HG02759 (cell line): ENCODE data around the gene LSM11.
A peak's percentile ranks its signal among the peaks of the same experiment; 100 is the strongest.
"Not testable (repeated sequence)": the region's sequence is repeated elsewhere in the genome, so short reads cannot be mapped to it uniquely, and the experiment has no call there.

Experiments used
- ATAC-seq: cut with Tn5 transposase; IDR thresholded peaks from one replicate; pipeline ENCODE4 v1.9.1; 2021; ENCODE audit warnings: mild to moderate bottlenecking, moderate library complexity; ENCODE audit not compliant: unreplicated experiment

The LSM11 gene

GRCh38 chr5:157743163-157744050 lies at the start of gene LSM11:
Gene LSM11 (plus strand): TSS chr5:157743712. CDS start chr5:157743751, 39 bp downstream.
- peak; percentile 88 for ATAC-seq

DNA sequence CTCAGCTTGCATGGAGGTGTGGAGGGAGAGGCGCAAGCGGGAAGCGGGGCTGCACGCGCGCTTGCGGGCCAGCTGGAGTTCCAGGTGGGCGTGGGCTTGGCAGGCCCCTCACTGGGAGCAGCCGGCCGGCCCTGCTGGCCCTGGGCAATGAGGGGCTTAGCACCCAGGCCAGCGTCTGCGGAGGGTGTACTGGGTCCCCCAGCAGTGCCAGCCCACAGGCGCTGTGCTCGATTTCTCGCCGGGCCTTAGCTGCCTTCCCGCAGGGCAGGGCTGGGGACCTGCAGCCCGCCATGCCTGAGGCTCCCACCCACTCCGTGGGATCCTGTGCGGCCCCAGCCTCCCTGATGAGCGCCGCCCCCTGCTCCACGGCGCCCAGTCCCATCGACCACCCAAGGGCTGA lies 49.7 kb upstream of the LSM11 start:
- not testable (repeated sequence) for ATAC-seq

GRCh38 chr5:157696154-157696553 lies 47.4 kb upstream of the LSM11 start:
- not testable (repeated sequence) for ATAC-seq

- not testable (repeated sequence) for ATAC-seq
These were observed 44.8 kb upstream of the LSM11 start for GRCh38 chr5:157698674-157699073.

DNA sequence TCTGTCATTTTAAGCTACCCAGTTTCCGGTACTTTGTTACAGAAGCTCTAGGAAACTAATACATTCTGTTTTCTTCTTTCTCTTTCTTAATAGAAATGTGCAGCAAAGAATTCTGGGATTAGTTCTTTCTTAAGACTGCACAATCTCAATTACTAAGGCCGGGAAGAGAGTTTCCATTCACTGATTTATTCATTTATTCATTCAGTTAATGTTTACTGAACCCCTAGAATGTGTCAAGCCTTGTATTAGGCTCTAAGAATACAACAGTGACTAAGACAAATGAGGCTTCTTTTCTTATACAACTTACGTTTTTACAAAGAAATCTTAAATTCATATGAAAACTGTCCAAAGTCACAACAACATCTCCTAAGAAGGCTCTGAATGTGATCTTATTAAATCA lies 39.8 kb upstream of the LSM11 start:
- ATAC-seq = no peak

DNA sequence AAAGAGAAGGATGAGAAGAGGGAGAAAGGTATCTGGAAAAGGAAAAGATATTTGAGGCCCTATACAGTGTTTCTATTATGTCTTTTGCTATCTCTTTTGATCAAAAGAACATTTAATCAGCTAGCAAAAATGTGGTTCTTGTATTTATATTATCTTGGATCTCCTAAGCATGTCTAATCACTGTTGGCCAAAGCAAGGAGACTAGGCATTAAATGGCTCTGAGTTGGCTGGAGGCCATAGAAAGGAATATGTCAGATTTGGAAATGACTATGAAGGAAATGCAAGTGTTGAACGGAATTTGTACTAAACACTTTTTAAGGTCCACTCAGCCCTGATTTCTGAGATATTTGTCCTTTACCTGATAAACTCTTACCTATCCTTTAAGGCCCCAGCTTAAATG lies 34.6 kb upstream of the LSM11 start:
- no peak for ATAC-seq

DNA sequence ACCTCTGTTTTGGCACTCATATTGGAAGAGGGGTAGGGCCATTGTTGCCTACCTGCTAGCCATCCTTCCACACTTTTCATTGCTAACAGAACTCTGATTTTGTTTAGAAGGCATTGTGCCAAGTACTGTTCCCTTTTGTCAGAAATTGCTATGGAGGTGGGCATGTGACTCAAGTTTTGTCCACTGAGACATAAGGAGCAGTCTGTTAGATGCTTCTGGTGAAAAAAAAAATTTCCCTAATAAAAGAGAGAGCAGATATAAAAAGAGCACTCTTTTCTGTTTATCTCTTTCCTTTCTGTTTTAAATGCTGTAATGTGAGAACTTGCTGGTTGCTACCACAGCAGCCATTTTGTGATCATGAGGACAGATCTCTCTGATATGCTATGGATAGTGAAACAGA lies 34.2 kb upstream of the LSM11 start:
- no peak for ATAC-seq

DNA sequence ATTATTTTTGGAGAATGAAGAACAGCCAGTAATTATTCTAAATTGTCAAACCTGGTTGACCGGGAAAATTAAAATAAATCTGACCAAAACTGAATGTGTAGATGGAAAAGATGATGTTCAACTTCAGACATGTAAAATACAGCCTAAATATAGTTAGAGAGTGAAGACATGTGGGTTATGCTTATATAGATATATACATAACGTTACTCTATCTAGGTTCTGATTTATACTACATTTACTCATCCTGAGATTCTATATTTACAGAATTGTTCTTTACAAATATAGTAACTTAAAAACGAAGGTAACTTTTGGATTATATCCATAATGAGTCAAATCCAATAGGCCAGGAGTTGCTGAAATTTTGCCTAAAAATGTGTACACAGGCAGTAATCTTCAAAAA lies 33.1 kb upstream of the LSM11 start:
- ATAC-seq = no peak

DNA sequence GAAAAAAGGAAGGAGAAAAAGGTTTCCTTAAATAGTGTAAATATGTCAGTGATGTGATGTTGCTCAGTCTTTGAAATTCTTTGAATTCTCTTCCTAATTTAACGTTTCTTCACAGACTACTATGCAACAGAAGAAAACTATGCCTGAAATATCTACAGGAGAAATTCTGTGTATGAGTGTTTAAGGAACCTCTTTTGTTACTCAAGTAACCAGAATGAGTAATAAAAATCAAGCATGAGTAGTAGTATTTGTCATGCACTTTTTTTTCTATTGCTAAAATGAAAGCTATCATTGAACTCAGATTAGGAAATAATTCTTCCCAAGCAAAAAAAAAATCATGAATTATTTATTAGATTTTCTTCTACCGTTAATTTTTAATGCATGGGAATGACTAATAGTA lies 32.6 kb upstream of the LSM11 start:
- ATAC-seq = no peak

DNA sequence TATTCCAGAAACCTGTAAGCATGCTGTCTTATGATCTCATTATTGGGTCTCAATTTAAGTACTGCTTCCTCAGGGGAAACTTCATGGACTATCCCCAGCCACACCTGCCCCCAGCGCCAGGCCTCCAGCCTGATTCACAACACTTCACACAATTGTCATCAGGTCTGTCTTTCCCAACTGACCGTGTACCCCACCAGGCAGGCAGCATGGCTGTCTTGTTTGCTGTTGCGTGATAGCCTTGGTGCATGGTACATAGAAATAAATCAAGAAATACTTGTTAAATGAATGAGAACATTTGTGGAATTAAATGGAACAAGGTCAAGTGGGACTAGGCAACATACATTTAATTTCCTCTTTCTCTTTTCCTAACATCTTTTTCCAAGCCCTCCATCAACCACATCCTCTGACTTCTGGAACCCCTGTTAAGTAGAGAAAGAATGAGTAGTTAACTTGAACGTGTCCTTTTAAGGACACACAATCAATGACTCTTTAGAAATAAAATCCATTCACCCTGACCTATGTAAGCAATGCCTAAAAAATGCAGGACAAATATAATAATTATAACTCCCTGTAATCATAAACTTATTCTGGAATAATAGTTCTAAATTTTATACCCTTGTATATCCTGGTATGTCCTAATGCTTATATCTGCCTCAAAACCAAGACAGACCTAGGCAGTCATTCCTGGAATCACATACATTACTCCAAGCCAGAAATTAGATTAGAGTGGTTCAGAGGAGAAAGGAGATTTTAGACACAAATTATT lies 29.5 kb upstream of the LSM11 start:
- ATAC-seq = no peak

GRCh38 chr5:157714596-157714864 lies 29.0 kb upstream of the LSM11 start:
- ATAC-seq = no peak

GRCh38 chr5:157718519-157718918 lies 25.0 kb upstream of the LSM11 start:
- no peak for ATAC-seq

- no peak for ATAC-seq
These were observed 24.3 kb upstream of the LSM11 start for GRCh38 chr5:157719245-157719644.

DNA sequence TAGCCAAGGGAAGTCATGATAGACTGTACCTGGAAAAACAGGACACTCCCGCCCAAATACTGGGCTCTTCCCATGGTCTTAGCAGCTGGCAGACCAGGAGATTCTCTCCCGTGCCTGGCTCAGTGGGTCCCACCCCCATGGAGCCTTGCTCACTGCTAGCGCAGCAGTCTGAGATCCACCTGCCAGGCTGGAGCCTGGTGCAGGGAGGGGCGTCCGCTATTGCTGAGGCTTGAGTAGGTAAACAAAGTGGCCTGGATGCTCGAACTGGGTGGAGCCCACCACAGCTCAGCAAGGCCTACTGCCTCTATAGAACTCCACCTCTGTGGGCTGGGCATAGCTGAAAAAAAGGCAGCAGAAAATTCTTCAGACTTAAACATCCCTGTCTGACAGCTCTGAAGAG lies 22.4 kb upstream of the LSM11 start:
- ATAC-seq = no peak

DNA sequence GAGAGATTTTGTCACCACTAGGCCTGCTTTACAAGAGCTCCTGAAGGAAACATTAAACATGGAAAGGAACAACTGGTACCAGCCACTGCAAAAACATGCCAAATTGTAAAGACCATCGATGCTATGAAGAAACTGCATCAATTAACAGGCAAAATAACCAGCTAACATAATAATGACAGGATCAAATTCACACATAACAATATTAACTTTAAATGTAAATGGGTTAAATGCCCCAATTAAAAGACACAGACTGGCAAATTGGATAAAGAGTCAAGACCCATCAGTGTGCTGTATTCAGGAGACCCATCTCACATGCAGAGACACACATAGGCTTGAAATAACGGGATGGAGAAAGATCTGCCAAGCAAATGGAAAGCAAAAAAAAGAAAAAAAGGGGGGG lies 20.6 kb upstream of the LSM11 start:
- ATAC-seq = not testable (repeated sequence)

DNA sequence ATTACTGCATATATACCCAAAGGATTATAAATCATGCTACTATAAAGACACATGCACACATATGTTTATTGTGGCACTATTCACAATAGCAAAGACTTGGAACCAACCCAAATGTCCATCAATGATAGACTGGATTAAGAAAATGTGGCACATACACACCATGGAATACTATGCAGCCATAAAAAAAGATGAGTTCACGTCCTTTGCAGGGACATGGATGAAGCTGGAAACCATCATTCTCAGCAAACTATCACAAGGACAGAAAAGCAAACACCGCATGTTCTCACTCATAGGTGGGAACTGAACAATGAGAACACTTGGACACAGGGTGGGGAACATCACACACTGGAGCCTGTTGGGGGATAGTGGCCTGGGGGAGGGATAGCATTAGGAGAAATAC lies 16.9 kb upstream of the LSM11 start:
- ATAC-seq = not testable (repeated sequence)

DNA sequence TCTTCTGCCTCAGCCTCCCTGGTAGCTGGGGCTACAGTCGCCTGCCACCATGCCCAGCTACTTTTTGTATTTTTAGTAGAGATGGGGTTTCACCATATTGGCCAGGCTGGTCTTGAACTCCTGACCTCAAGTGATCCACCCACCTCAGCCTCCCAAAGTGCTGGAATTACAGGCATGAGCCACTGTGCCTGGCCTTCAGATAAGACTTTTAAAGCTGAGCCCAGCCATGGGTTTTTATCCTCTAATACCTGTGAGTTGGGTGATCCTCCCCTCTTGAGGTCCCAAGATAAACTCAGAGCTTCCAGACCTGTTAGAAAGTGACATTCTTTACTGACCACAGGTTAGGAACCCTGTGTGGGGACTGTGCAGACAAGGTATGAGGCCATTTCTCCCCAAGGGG lies 15.7 kb upstream of the LSM11 start:
- not testable (repeated sequence) for ATAC-seq

DNA sequence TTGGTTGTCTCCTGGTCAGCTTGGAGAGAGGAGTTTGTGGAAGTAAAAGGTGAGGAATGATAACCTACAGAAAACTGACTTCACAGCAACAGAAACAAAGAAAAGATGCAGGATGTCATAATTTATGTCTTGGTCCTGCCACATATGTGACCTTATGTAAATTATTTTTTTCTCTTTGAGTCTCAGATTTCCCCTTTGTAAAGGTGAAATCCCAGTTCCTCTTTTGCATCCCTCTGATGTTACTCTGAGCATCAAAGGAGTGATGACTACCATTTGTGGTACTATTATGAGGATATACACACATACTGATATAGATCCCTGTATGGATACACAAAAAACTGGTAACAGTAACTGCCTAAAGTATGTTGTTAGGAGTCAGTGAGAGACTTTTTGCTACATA lies 13.7 kb upstream of the LSM11 start:
- peak; percentile 46 for ATAC-seq

- ATAC-seq = no peak
These were observed 12.6 kb upstream of the LSM11 start for GRCh38 chr5:157730900-157731271.

GRCh38 chr5:157731272-157732129 lies 12.0 kb upstream of the LSM11 start, which contains the start of gene THG1L:
Gene THG1L (plus strand): TSS chr5:157731420. CDS start chr5:157731441, 21 bp downstream.
- peak; percentile 97 for ATAC-seq

- no peak for ATAC-seq
These were observed 11.4 kb upstream of the LSM11 start for GRCh38 chr5:157732130-157732514.
